IMR-90 (cell line): Measurements from ENCODE around the gene ETFA.

Experiments used
- BHLHE40 ChIP-seq: fragments of 150-350 bp; IDR thresholded peaks from 2 replicates; pipeline ENCODE4 v1.6.1; 2016; ENCODE audit warnings: mild to moderate bottlenecking, low read depth, low read length
- CEBPB ChIP-seq: IDR thresholded peaks from 2 replicates; pipeline ENCODE4 v1.6.1; 2012; ENCODE audit warnings: low read depth, low read length, improper control_type of control experiment
- CHD1 ChIP-seq: IDR thresholded peaks from 2 replicates; pipeline ENCODE4 v1.6.1; 2012; ENCODE audit warnings: low read depth, low read length, improper control_type of control experiment
- ELK1 ChIP-seq: fragments of 150-350 bp; IDR thresholded peaks from 2 replicates; pipeline ENCODE4 v1.6.1; 2016; ENCODE audit warnings: low read depth, mild to moderate bottlenecking, low read length, moderate library complexity, borderline replicate concordance
- MXI1 ChIP-seq: IDR thresholded peaks from 2 replicates; pipeline ENCODE4 v1.6.1; 2012; ENCODE audit warnings: low read depth, mild to moderate bottlenecking, low read length, moderate library complexity, borderline replicate concordance
- POLR2A ChIP-seq: IDR thresholded peaks from 2 replicates; pipeline ENCODE4 v1.6.1; 2012; ENCODE audit warnings: mild to moderate bottlenecking, low read depth, low read length
- RAD21 ChIP-seq: IDR thresholded peaks from 2 replicates; pipeline ENCODE4 v1.6.1; 2012; ENCODE audit warnings: low read length, improper control_type of control experiment
- RCOR1 ChIP-seq: IDR thresholded peaks from 2 replicates; pipeline ENCODE4 v1.6.1; 2012; ENCODE audit warnings: mild to moderate bottlenecking, low read length, improper control_type of control experiment; ENCODE audit not compliant: insufficient replicate concordance
- TF ChIP-seq, protein P1 (sequence below): conservative IDR thresholded peaks from 2 replicates; pipeline ENCODE4 v1.5.1; 2012; ENCODE audit warnings: mild to moderate bottlenecking, low read depth, low read length, improper control_type of control experiment

- TF ChIP-seq POLR2A (no peak), RCOR1 (no peak), RAD21 (no peak), CEBPB (no peak), CHD1 (no peak), MXI1 (no peak), BHLHE40 (no peak), ELK1 (no peak)
- TF ChIP-seq, protein P1, sequence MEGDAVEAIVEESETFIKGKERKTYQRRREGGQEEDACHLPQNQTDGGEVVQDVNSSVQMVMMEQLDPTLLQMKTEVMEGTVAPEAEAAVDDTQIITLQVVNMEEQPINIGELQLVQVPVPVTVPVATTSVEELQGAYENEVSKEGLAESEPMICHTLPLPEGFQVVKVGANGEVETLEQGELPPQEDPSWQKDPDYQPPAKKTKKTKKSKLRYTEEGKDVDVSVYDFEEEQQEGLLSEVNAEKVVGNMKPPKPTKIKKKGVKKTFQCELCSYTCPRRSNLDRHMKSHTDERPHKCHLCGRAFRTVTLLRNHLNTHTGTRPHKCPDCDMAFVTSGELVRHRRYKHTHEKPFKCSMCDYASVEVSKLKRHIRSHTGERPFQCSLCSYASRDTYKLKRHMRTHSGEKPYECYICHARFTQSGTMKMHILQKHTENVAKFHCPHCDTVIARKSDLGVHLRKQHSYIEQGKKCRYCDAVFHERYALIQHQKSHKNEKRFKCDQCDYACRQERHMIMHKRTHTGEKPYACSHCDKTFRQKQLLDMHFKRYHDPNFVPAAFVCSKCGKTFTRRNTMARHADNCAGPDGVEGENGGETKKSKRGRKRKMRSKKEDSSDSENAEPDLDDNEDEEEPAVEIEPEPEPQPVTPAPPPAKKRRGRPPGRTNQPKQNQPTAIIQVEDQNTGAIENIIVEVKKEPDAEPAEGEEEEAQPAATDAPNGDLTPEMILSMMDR, result no peak
Observed at GRCh38 chr15:76229266-76229665, 82.0 kb downstream of the ETFA start.
